NCI-H82 treated with DMSO at 0.1 percent for 48 hours (cell line): ENCODE data around the gene TRPM2.
"Not testable (repeated sequence)": the region's sequence is repeated elsewhere in the genome, so short reads cannot be mapped to it uniquely, and the experiment has no call there.

Source experiments
- DNase-seq: peaks from one replicate; lab custom pipeline; 2025; ENCODE audit not compliant: unreplicated experiment; lab: John Stamatoyannopoulos, UW

Gene TRPM2

GRCh38 chr21:44408226-44408625, 54.8 kb downstream of the TRPM2 start:
- no peak for DNase-seq

GRCh38 chr21:44413566-44414290, 60.3 kb downstream of the TRPM2 start:
- DNase-seq = no peak

GRCh38 chr21:44414291-44415072, 61.1 kb downstream of the TRPM2 start:
- no peak for DNase-seq

DNA sequence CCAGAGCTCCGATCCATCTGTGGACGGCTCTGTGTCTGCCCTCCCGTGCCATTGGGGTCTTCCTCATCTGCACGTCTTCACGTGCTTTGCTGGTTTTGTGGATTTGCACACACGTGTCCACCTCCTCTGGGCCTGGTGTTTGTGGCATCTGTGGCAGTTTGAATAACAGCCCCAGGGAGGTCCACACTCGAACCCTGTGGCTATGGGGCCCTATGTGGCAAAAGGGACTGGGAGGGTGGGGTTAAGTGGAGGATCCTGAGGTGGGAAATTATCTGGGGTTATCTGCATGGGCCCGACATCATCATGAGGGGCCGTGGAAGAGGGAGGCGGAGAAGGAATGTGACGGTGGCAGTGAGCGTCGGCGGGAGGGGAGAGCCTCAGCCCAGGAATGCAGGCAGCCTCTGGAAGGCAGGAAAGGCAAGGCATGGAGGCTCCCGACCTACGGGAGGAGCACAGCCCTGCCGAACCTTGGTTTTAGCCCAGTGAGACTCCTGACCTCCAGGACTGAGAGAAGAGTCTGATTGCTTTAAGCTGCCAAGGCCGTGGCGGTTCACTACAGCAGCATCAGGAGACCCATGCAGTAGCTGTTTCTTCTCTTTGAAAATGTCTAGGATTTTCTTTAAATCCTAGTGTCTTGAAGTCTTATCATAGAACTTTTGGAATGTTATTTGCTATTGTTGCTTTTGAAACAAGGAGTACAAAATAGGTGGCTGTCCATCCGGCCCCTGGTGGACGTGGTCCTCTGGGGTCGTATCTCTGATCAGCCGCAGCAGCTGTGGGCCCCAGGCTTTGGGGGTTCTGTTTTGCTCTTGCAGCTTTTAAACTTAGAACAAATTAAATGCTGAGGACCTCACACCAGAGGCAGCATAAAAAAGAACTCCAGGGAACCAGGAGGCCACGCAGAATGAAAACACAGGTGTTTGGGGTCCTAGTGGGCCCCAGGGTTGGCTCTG, 61.9 kb downstream of the TRPM2 start:
- DNase-seq = no peak

DNA sequence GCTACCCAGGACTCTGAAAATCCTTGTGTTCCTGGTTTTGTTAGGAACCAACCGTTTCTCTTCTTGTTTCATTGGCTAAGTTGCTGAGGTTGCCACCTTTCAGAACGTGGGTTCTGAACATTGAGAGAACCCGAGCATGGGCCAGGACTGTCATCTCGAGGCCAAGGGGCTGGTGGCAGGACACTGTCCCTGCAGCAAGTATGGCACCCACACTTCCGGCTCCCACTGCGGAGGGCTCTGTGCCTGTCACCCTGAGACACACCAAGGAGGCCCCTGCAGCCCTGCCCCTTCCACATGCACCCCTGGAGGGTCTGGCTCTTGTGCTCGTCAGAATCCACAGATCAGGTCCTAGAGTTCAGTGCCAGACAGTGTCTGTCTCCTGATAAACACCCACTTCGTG, 62.8 kb downstream of the TRPM2 start:
- DNase-seq = no peak

DNA sequence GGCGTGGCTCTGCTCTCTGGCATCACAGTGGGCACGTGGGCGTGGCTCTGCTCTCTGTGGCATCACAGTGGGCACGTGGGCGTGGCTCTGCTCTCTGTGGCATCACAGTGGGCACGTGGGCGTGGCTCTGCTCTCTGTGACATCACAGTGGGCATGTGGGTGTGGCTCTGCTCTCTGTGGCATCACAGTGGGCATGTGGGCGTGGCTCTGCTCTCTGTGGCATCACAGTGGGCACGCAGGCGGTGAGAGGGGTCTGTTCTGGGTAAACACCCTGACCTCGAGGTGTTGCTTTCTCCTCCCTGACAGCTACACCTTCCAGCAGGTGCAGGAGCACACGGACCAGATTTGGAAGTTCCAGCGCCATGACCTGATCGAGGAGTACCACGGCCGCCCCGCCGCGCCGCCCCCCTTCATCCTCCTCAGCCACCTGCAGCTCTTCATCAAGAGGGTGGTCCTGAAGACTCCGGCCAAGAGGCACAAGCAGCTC, 64.2 kb downstream of the TRPM2 start:
- DNase-seq = not testable (repeated sequence)

DNA sequence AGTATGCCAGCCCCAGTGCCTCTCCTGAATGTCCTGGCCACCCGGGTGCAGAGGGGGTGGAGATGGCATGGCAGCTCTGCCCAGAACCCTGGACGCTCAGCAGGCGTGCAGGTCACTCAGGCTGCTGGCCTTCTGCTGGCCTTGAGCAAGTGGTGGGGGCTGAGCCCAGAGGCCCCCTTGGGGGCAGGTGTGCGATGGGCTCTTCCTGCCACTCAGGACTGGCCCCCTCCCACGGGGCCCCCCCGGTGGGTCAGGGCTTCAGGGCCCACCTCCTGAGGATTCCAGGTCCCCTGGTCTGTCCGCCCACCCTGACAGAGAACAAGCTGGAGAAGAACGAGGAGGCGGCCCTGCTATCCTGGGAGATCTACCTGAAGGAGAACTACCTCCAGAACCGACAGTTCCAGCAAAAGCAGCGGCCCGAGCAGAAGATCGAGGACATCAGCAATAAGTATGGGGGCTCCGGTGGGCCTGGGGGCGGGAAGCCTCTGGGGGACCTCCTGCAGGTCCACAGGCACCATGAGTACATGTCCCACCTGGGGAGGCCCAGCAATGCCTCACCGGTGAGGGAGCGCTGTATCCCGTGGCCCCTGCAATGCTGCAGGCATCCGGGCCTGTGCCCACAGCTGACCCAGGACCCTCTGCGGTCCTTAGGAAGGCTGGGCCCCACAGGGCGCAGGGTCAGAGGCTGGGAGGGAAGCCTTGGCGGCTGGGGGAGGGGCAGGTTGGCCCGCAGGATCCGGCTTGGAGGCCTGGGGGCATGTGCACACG, 64.9 kb downstream of the TRPM2 start:
- no peak for DNase-seq

- no peak for DNase-seq
Measured at GRCh38 chr21:44418876-44419230, 65.4 kb downstream of the TRPM2 start.

- no peak for DNase-seq
Measured at GRCh38 chr21:44419679-44420078, 66.3 kb downstream of the TRPM2 start.

DNA sequence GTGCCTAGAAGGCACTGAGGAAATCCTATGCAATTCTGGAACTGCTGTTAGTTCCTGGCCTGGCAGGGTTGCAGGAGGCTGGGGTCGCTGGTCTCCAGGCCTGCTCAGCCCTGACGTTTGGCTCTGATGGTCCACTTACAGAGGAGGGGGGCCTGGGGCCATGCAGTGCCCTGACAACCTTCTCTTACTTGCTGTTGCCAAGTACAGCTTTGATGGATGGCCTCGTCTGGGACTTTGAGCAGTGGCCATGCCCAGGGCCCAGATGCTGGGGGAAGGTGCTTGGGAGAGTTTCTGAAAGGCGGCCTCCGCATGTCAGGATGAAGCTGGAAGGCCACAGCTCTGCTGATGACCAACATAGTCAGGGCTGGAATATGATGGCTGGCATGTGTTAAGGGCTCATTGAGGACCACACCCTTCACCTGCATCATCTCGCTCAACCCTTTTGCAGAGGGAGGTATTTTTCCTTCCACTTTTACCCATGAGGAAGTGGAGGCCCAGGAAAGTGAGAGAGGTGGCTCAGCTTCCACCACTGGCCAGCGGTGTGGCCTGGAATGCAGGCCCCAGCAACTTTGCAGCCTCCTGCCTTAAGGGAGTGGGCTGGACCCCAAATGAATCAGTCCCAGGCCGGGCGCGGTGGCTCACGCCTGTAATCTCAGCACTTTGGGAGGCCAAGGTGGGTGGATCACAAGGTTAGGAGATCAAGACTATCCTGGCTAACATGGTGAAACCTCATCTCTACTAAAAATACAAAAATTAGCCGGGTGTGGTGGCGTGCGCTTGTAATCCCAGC, 67.2 kb downstream of the TRPM2 start:
- no peak for DNase-seq

- peak; percentile 36 for DNase-seq
Measured at GRCh38 chr21:44421901-44422840, 68.8 kb downstream of the TRPM2 start.

DNA sequence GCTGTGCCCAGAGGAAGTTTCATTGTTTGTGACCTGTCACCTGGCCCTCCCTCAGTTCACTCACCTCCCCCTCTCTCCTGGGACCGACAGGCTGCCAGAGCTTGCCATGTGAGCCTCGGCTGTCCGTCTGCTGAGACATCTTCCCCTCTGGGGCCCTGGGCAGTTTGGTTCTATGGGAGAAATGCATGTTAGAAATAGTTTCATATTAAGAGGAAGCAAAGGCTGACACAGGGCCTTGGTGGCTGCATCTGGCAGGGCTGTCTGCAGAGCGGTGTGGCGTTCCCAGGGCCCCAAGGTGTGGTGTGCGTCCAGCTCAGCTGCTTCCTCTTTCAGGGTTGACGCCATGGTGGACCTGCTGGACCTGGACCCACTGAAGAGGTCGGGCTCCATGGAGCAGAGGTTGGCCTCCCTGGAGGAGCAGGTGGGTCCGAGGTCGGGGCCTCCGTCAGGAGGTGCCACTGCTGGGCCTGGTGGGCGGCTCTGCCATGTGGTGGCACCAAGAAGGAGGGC, 69.9 kb downstream of the TRPM2 start:
- no peak for DNase-seq

DNA sequence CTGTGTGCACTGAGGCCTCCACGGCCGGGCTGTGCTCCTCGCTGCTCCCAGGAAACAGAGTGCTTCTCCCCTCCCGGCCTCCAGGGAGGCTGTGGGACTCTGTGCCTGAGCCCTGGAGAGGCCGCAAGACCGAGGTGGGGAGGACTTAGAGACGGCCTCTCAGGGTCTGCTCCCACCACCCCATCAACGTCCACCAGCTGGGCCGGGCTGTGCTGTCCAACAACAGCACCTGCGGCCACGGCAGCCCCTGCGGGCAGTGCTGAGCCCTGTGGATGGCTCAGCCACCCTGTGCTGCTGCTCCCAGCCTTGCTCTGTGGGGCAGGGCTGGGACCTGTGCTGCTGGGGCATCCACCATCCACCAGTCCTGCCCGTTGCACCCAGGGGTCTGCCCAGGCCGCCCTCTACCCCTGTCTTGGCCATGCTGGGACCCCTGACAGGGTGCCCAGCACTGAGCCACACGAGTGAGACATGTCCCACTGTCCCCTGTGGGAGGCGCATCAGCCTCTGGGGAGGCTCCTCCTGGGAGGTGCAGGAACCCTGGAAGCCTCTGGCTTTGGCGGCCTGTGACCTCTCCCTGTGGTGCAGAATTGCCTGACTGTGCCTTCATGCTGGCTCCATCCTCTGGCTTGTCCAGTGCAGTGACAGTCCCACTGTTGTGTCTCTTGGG, 70.7 kb downstream of the TRPM2 start:
- DNase-seq = no peak

DNA sequence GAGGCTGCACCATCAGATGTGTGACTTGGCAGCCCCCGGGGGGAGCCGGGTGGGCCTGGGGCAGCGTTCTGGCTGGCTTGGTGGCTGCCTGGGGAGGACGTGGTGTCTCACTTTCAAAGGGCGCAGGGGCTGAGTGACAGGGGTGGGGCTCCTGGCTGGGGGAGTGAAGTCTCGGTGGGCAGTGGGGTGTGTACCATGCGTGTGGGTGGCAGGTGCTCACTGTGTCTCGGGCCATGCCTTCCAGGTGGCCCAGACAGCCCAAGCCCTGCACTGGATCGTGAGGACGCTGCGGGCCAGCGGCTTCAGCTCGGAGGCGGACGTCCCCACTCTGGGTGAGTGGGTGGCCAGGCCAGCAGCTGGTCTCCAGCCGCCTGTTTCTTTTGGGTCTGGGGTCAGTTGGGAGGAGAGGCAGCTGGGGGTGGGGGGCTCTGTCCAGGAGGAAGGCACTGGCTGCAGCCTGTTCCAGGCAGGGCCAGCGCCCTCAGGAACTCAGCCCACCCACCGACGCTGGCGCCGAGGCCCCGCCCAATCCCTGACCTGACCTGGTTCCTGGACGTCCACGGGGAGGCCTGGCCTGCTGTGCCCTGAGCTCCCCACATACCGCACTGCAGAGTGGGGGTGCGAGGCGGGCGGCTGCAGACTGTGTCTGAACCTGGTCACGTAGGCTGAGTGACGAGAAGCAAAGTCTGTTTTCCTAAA, 71.3 kb downstream of the TRPM2 start:
- DNase-seq = no peak

- DNase-seq = no peak
Measured at GRCh38 chr21:44425307-44425894, 72.0 kb downstream of the TRPM2 start.

DNA sequence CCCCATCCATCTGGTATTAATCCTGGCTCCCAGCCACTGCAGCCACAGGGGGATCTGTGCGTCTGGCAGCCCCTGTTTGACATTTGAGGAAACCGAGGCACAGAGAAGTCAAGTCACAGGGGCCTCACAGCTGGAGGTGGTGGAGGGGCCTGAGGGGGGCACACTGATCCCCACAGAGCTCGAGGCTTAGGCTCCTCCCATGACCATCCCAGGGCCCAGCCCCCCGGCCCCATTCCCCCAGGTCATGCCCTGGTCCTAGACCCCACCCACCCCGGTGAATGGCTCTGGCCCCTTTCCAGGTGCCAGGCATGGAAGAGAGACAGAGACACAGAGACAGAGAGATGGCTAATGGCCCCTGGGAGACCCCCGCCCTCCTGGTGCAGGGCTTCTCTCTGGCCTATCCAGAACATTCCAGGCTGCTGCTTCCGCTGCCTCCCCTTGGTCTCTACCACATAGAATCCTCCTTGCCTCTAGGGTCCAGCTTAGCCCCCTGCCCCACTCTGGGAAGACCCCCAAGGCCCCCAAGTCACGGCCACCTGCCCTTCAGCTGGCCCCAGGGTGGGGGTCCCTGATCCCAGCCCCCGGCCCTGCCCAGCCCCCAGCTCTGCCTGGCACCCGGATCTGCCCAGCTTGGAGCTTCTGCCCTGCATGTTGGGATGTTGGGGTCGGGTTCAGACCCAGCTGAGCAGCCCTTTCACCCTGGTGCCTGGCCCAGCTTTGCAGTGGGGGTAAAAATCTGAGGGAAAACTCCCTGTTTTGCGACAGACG, 72.7 kb downstream of the TRPM2 start:
- no peak for DNase-seq
